HepG2 (cell line): ENCODE data around the gene PLIN5.

ENCODE experiments used
- CCAR2 ChIP-seq: fragments of 200-400 bp; formaldehyde crosslinking; optimal IDR thresholded peaks from 2 replicates; pipeline ENCODE3; 2018; ENCODE audit warnings: low read depth, mild to moderate bottlenecking, low read length, moderate library complexity
- CTCF ChIP-seq: sonication (generic); formaldehyde crosslinking; IDR thresholded peaks from 2 replicates; pipeline ENCODE4 v1.5.0; 2020; ENCODE audit warnings: mild to moderate bottlenecking, missing genetic modification reagents, moderate library complexity
- IRF9 ChIP-seq: sonication (generic); formaldehyde crosslinking; IDR thresholded peaks from 2 replicates; pipeline ENCODE4 v1.8.0; 2022; ENCODE audit warnings: missing genetic modification reagents, mild to moderate bottlenecking, borderline replicate concordance
- NR2C2 ChIP-seq: sonication (generic); formaldehyde crosslinking; IDR thresholded peaks from 2 replicates; pipeline ENCODE4 v1.4.0; 2020; ENCODE audit warnings: missing genetic modification reagents, mild to moderate bottlenecking, moderate library complexity, borderline replicate concordance
- RNF2 ChIP-seq: fragments of 450-650 bp; conservative IDR thresholded peaks from 2 replicates; pipeline ENCODE4 v1.6.1; 2016; ENCODE audit warnings: low read depth
- SNAPC2 ChIP-seq: sonication (generic); formaldehyde crosslinking; IDR thresholded peaks from 2 replicates; pipeline ENCODE4 v1.8.1; 2022; ENCODE audit warnings: mild to moderate bottlenecking, missing genetic modification reagents
- ZNF776 ChIP-seq: sonication (generic); formaldehyde crosslinking; IDR thresholded peaks from 2 replicates; pipeline ENCODE4 v1.4.0; 2020; ENCODE audit warnings: mild to moderate bottlenecking, missing genetic modification reagents
- ZNF839 ChIP-seq: sonication (generic); formaldehyde crosslinking; IDR thresholded peaks from 2 replicates; pipeline ENCODE4 v1.4.0; 2020; ENCODE audit warnings: missing genetic modification reagents, mild to moderate bottlenecking, borderline replicate concordance

- no peak for TF ChIP-seq NR2C2
- no peak for TF ChIP-seq CCAR2
- TF ChIP-seq CTCF (CRISPR knock-in tag): no peak
- no peak for TF ChIP-seq ZNF776
- TF ChIP-seq RNF2: no peak
- TF ChIP-seq IRF9: no peak
- TF ChIP-seq ZNF839: no peak
- TF ChIP-seq SNAPC2 (CRISPR knock-in tag): no peak
Observed at GRCh38 chr19:4552525-4552819, 17.4 kb upstream of the PLIN5 start.
